CD4-positive, CD25-positive, alpha-beta regulatory T cell (primary cell): ENCODE data around the gene BPTF. TPM values are rescaled to one million over a fixed set of nuclear protein-coding genes. Genes with fewer than 3 reads are reported as not detected.
A peak's percentile ranks its signal among the peaks of the same experiment; 100 is the strongest.
"Not testable (repeated sequence)": the region's sequence is repeated elsewhere in the genome, so short reads cannot be mapped to it uniquely, and the experiment has no call there.

Source experiments
- ATAC-seq, 2 donors: fragments of 150-1000 bp; cut with Tn5 transposase; one replicate each; pipeline ENCODE4 v1.10.0; 2021; ENCODE audit warnings: low read depth in 2 of 2, moderate number of reproducible peaks in 2 of 2, moderate library complexity in 1 of 2
- DNase-seq, 3 donors: peaks; one replicate each; pipeline versions ENCODE4 v3.0.0 to v3.0.0-alpha.2; 2012 to 2022; ENCODE audit warnings: mixed read lengths in 1 of 3
- H3K27ac ChIP-seq: one replicate; pipeline ENCODE4 v1.7.0; 2013; ENCODE audit warnings: mild to moderate bottlenecking, low read length; ENCODE audit not compliant: insufficient read depth, poor library complexity, severe bottlenecking
- H3K27me3 ChIP-seq: one replicate; pipeline ENCODE4 v1.7.0; 2013; ENCODE audit warnings: low read length; ENCODE audit not compliant: control insufficient read depth, insufficient read depth
- H3K36me3 ChIP-seq: one replicate; pipeline ENCODE4 v1.7.0; 2013; ENCODE audit warnings: mild to moderate bottlenecking, low read length, moderate library complexity; ENCODE audit not compliant: control insufficient read depth, insufficient read depth
- H3K4me1 ChIP-seq: 2 replicates; pipeline ENCODE4 v1.7.0; 2013; ENCODE audit warnings: mild to moderate bottlenecking, low read length; ENCODE audit not compliant: insufficient read depth, control insufficient read depth, poor library complexity, severe bottlenecking
- H3K4me3 ChIP-seq: one replicate; pipeline ENCODE4 v1.7.0; 2013; ENCODE audit warnings: low read depth, mild to moderate bottlenecking, low read length, moderate library complexity
- H3K9me3 ChIP-seq, 2 experiments: 1 replicate in 1 of 2; 2 replicates in 1 of 2; pipeline ENCODE4 v1.7.0; 2013; ENCODE audit warnings: low read length in 2 of 2, mild to moderate bottlenecking in 1 of 2, moderate library complexity in 1 of 2; ENCODE audit not compliant: control insufficient read depth in 2 of 2
- H3K27ac Mint-ChIP-seq, 3 donors: one replicate each; pipeline ENCODE4 v1.8.0; 2020 to 2022; ENCODE audit warnings: mild to moderate bottlenecking in 3 of 3, mixed read lengths in 3 of 3, moderate library complexity in 2 of 3
- H3K27me3 Mint-ChIP-seq: one replicate; pipeline ENCODE4 v1.8.0; 2022; ENCODE audit warnings: mild to moderate bottlenecking, mixed read lengths
- H3K36me3 Mint-ChIP-seq: one replicate; pipeline ENCODE4 v1.8.0; 2020; ENCODE audit warnings: mixed read lengths
- H3K4me1 Mint-ChIP-seq, 4 donors: one replicate each; pipeline ENCODE4 v1.8.0; 2020 to 2022; ENCODE audit warnings: mixed read lengths in 4 of 4, mild to moderate bottlenecking in 1 of 4
- H3K4me3 Mint-ChIP-seq, 4 donors: one replicate each; pipeline ENCODE4 v1.8.0; 2020 to 2022; ENCODE audit warnings: mild to moderate bottlenecking in 4 of 4, mixed read lengths in 4 of 4, moderate library complexity in 3 of 4
- H3K9me3 Mint-ChIP-seq, 7 donors: one replicate each; pipeline ENCODE4 v1.8.0; 2020 to 2022; ENCODE audit warnings: mixed read lengths in 7 of 7, mild to moderate bottlenecking in 3 of 7, moderate library complexity in 2 of 7
- polyA plus RNA-seq, 4 donors: library from polyadenylated mRNA; unstranded; fragments of 300-500 nt; fragmentation: Illumina TruSeq; gene quantifications; one replicate each; pipeline ENCODE4 v1.2.3, GENCODE V29; 2021
- total RNA-seq: library from RNA; stranded (reverse); gene quantifications from one replicate; pipeline ENCODE4 v1.2.3, GENCODE V29; 2022

Gene BPTF
- total and polyA plus RNA-seq, 5 donors from 2014 or later, result 7.5 to 157 (median 13.0) TPM

DNA sequence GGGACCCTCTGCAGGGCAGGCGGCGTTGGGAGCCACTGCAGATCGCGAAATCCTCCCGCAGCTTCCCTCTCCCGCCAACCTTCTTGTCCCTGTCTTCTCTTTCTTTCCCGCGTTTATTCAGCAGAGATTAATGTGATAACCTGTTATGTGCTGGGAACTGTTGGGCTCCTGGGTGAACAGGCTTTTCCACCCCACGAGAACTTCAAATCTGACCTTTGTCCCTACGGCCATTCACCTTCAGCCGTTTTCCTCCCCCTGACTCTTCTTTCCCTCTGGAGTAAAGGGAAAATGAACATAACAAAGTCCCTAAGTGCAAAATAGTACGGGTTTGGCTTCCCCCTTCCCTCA, 195.1 kb downstream of the BPTF start:
- H3K4me1 Mint-ChIP-seq, result peaks cover 11 to 27% (median 19%) of the 10 kb centered on the region in 4 donors
- Histone ChIP-seq H3K36me3 (no peaks in the 10 kb centered on the region), H3K27me3 (no peaks in the 10 kb centered on the region), H3K9me3 (no peaks in the 10 kb centered on the region), H3K4me3 (peak overlapping the region; percentile 86), H3K27ac (peak overlapping the region; percentile 59), H3K4me1 (no peaks in the 10 kb centered on the region)
- no peak for ATAC-seq
- H3K27me3 Mint-ChIP-seq, result peaks cover 18% of the 10 kb centered on the region
- peak overlapping the region; percentile 95 to 100 (median 97) for H3K27ac Mint-ChIP-seq
- peak overlapping the region; percentile 87 to 93 (median 89) for H3K4me3 Mint-ChIP-seq
- peaks cover 0 to 8% (median 4%) of the 10 kb centered on the region in 7 donors for H3K9me3 Mint-ChIP-seq
- DNase-seq, result peak in 1 of 3 donors; percentile 12
- peaks cover 3% of the 10 kb centered on the region for H3K36me3 Mint-ChIP-seq

DNA sequence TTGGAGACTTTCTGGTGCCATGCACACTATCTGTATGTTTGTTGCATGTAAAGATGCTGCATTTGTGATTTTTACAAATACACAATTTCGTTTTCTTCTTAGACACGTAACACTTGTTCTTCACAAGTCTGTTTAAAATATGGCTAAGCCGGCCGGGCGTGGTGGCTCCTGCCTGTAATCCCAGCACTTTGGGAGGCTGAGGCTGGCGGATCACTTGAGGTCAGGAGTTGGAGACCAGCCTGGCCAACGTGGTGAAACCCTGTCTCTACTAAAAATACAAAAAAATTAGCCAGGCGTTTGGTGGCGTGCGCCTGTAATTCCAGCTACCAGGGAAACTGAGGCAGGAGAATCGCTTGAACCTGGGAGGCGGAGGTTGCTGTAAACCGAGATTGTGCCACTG, 195.5 kb downstream of the BPTF start:
- Mint-ChIP-seq H3K4me3 (peak overlapping the region; percentile 87 to 93 (median 89)), H3K27ac (peak overlapping the region; percentile 95 to 100 (median 97)), H3K27me3 (peaks cover 18% of the 10 kb centered on the region), H3K4me1 (peaks cover 11 to 23% (median 18%) of the 10 kb centered on the region in 4 donors)
- H3K27me3 ChIP-seq, H3K27ac ChIP-seq, H3K36me3 ChIP-seq, ATAC-seq, H3K9me3 Mint-ChIP-seq, H3K36me3 Mint-ChIP-seq, H3K4me1 ChIP-seq, DNase-seq, H3K9me3 ChIP-seq: not testable (repeated sequence)
- H3K4me3 ChIP-seq, result peak overlapping the region; percentile 86

DNA sequence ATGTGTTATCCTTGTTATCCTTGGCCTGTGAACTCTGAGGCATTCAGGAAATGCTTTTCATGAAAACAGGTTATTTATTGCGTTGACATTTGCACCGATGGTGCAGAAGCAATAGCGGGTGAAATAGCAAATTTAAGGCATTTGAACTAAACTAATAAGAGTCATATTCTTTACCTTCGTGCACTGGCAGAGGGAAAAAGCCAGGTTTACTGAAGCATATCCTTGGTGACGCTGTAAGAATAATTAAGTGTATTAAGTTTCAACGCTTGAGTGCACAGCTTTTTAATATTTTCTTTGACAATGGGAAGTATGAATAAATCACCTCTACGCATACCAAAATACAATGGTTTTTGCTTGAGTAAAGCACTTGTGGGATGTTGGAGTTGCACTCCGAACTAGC, 196.7 kb downstream of the BPTF start:
- peak overlapping the region in 1 of 3 donors; percentile 48 for H3K27ac Mint-ChIP-seq
- ATAC-seq (no peak), DNase-seq (no peak)

DNA sequence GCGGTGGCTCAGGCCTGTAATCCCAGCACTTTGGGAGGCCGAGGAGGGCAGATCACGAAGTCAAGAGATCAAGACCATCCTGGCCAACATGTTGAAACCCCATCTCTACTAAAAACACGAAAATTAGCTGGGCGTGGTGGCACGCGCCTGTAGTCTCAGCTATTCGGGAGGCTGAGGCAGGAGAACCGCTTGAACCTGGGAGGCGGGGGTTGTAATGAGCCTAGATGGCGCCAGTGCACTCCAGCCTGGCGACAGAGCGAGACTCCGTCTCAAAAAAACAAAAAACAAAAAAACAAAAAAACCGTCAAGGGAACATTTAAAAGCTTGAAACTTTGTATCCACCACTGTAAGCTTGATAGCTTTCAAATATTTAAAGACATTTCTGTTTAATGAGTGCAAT, 197.2 kb downstream of the BPTF start:
- not testable (repeated sequence) for H3K36me3 Mint-ChIP-seq, H3K27ac Mint-ChIP-seq, H3K27ac ChIP-seq, DNase-seq, H3K4me1 ChIP-seq, H3K9me3 Mint-ChIP-seq, ATAC-seq, H3K4me3 ChIP-seq, H3K36me3 ChIP-seq, H3K27me3 ChIP-seq, H3K9me3 ChIP-seq
- peaks cover 11 to 17% (median 13%) of the 10 kb centered on the region in 4 donors for H3K4me1 Mint-ChIP-seq
- peak overlapping the region in 2 of 4 donors; percentile 10 to 51 for H3K4me3 Mint-ChIP-seq
- peaks cover 18% of the 10 kb centered on the region for H3K27me3 Mint-ChIP-seq

More for the DNA sequence above, 196.7 kb downstream of the BPTF start:
- no peak overlapping the region for H3K27ac ChIP-seq
- Mint-ChIP-seq H3K36me3 (peaks cover 3% of the 10 kb centered on the region), H3K9me3 (peaks cover 0 to 8% (median 4%) of the 10 kb centered on the region in 7 donors), H3K27me3 (peaks cover 18% of the 10 kb centered on the region), H3K4me1 (peaks cover 11 to 20% (median 16%) of the 10 kb centered on the region in 4 donors), H3K4me3 (peak overlapping the region; percentile 57 to 81 (median 66))
- H3K36me3 ChIP-seq, result no peaks in the 10 kb centered on the region
- H3K4me3 ChIP-seq, result no peak overlapping the region
- H3K9me3 ChIP-seq, result no peaks in the 10 kb centered on the region
- H3K27me3 ChIP-seq, result no peaks in the 10 kb centered on the region
- H3K4me1 ChIP-seq, result no peaks in the 10 kb centered on the region

DNA sequence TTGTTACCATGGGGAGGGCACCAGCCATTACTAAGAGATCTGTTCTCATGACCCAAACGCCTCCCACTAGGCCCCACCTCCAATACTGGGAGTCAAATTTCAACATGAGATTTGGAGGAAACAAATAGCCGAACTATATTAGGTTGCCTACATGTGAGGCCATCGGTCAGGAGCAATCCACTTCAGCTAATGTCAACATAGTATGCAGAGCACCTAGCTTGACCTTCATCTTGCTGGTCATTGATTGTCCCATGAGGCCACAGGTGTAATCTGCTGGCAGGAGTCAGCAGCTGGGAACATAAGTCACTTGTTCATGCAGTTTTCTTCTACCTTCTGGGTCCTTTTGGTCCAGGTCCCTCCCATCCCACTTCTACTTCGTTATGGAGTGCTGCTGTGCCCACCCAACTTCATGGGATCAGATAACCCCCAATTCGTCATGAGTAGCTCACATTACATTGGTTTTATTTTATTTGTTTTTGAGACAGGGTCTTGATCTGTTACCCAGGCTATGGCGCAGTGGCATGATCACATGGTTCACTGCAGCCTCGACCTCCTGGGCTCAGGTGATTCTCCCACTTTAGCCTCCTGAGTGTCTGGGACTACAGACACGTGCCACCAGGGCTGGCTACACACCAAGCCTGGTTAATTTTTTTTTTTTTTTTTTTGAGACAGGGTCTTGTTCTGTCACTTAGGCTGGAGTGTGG, 204.4 kb downstream of the BPTF start:
- Mint-ChIP-seq H3K27me3 (peaks cover 6% of the 10 kb centered on the region), H3K9me3 (peaks cover 0 to 2% (median 0%) of the 10 kb centered on the region in 7 donors), H3K4me3 (no peak overlapping the region), H3K4me1 (no peaks in the 10 kb centered on the region), H3K36me3 (no peaks in the 10 kb centered on the region), H3K27ac (no peak overlapping the region)
- Histone ChIP-seq H3K4me1 (no peaks in the 10 kb centered on the region), H3K9me3 (no peaks in the 10 kb centered on the region), H3K27ac (no peak overlapping the region), H3K4me3 (no peak overlapping the region), H3K27me3 (no peaks in the 10 kb centered on the region), H3K36me3 (no peaks in the 10 kb centered on the region)
- no peak for ATAC-seq
- DNase-seq, result no peak

Other genes with a start within 250 kb of the BPTF start
- 62.0 TPM for gene NOL11, start 107.6 kb upstream of the BPTF start, total RNA-seq
- 10 to 100 TPM; 18.6 to 37.8 (median 23.5) TPM for gene NOL11, start 107.6 kb upstream of the BPTF start, polyA plus RNA-seq
- 1.2 TPM for gene C17orf58, start 171.0 kb downstream of the BPTF start, total RNA-seq
- 1 to 10 TPM in 2 of 4 donors, under 1 TPM in 2; 0.42 to 2.3 (median 1.3) TPM for gene C17orf58, start 171.0 kb downstream of the BPTF start, polyA plus RNA-seq
- 99.3 TPM for gene KPNA2, start 210.2 kb downstream of the BPTF start, total RNA-seq
- gene KPNA2, start 210.2 kb downstream of the BPTF start, polyA plus RNA-seq, result 10 to 100 TPM; 29.4 to 35.4 (median 31.5) TPM